H1 (cell line): ENCODE data around the gene PRDX2. TPM values are rescaled to one million over a fixed set of nuclear protein-coding genes. Genes with fewer than 3 reads are reported as not detected.

Experiments used
- polyA plus RNA-seq, 7 experiments: library from polyadenylated mRNA; depleted of rRNA in 3 of 7; stranded (reverse) in 5 of 7; unstranded in 2 of 7; fragments of >200 nt in 5 of 7; fragments of 200-250 nt in 2 of 7; gene quantifications; 1 replicate in 5 of 7; 2 replicates in 1 of 7; 4 replicates in 1 of 7; pipeline versions ENCODE4 v1.2.1 to v1.2.3, GENCODE V29; 2011 to 2013; ENCODE audit warnings: missing spikeins in 2 of 7, mixed read lengths in 2 of 7
- total RNA-seq: library from RNA; stranded (reverse); fragmentation: NEBNext Ultra II Directional; extraction: Animal tissue kit (Norgen Biotek cat#: 25700); gene quantifications from 2 replicates; pipeline ENCODE4 v1.2.1, GENCODE V29; 2021
- TF ChIP-seq, protein P1 (sequence below), 3 experiments: IDR thresholded peaks; 1 replicate in 2 of 3; 2 replicates in 1 of 3; pipeline versions ENCODE4 v1.5.1 to v1.6.1; 2011; ENCODE audit warnings: low read length in 3 of 3, mild to moderate bottlenecking in 3 of 3, inconsistent platforms in 2 of 3, low read depth in 1 of 3, moderate library complexity in 1 of 3; ENCODE audit not compliant: insufficient read depth in 1 of 3; ENCODE audit errors: control extremely low read depth in 1 of 3

Gene PRDX2
- total and polyA plus RNA-seq, 2 of the 8 experiments (the other 6 are each of a cell fraction or from before 2014, with no cell fraction given) = 380 to 748 TPM

DNA sequence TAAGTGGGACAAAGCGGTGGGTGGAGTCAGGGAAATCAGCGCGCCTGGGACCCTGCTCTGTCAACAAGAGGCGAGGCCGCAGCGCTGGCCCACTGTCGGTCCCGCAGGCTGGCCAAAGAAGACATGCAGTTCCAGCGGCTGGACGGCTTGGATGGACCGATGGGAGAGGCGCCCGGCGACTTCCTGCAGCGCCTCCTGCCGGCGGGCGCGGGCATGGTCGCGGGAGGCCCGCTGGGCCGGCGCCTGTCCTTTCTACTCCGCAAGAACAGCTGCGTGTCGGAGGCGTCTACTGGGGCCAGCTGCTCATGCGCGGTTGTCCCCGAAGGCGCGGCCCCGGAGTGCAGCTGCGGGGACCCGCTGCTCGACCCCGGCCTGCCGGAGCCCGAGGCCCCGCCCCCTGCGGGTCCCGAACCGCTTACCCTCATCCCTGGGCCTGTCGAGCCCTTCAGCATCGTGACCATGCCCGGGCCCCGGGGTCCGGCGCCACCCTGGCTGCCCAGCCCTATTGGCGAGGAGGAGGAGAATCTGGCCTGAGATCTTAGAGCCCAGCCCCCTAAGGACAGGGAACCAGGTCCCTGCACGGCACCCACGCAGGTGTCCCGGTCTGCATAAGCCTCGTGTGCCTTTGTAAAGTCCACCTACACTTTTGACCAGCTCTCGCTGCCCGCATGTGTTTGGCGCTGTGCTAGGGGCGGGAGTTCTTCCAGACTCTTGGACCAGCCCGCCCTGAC is 43.9 kb downstream of the PRDX2 start (continued):
- TF ChIP-seq, protein P1, sequence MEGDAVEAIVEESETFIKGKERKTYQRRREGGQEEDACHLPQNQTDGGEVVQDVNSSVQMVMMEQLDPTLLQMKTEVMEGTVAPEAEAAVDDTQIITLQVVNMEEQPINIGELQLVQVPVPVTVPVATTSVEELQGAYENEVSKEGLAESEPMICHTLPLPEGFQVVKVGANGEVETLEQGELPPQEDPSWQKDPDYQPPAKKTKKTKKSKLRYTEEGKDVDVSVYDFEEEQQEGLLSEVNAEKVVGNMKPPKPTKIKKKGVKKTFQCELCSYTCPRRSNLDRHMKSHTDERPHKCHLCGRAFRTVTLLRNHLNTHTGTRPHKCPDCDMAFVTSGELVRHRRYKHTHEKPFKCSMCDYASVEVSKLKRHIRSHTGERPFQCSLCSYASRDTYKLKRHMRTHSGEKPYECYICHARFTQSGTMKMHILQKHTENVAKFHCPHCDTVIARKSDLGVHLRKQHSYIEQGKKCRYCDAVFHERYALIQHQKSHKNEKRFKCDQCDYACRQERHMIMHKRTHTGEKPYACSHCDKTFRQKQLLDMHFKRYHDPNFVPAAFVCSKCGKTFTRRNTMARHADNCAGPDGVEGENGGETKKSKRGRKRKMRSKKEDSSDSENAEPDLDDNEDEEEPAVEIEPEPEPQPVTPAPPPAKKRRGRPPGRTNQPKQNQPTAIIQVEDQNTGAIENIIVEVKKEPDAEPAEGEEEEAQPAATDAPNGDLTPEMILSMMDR (IDR thresholded peaks at IDR 0.05; ENCODE audit: control extremely low read depth in 1 of 3, insufficient read depth in 1 of 3, low read depth in 1 of 3, low read length in 3 of 3) = peak; percentile 90 to 94 (median 91)
